Activated CD8-positive, alpha-beta memory T cell treated with anti-CD3 and anti-CD28 coated beads, Interleukin-2, amount 50 U/mL, for 24 hours (primary cell): ENCODE results near the gene SPI1.
"Not testable (repeated sequence)": the region's sequence is repeated elsewhere in the genome, so short reads cannot be mapped to it uniquely, and the experiment has no call there.

ENCODE experiments used
- DNase-seq: peaks from one replicate; pipeline ENCODE4 v3.0.0-alpha.2; 2020; ENCODE audit errors: extremely low read depth

SPI1 gene

GRCh38 chr11:47325271-47326041 lies 52.9 kb downstream of the SPI1 start:
- no peak for DNase-seq

GRCh38 chr11:47324520-47324919 lies 53.8 kb downstream of the SPI1 start:
- DNase-seq, result no peak

GRCh38 chr11:47318166-47318565 lies 60.2 kb downstream of the SPI1 start:
- DNase-seq, result no peak

DNA sequence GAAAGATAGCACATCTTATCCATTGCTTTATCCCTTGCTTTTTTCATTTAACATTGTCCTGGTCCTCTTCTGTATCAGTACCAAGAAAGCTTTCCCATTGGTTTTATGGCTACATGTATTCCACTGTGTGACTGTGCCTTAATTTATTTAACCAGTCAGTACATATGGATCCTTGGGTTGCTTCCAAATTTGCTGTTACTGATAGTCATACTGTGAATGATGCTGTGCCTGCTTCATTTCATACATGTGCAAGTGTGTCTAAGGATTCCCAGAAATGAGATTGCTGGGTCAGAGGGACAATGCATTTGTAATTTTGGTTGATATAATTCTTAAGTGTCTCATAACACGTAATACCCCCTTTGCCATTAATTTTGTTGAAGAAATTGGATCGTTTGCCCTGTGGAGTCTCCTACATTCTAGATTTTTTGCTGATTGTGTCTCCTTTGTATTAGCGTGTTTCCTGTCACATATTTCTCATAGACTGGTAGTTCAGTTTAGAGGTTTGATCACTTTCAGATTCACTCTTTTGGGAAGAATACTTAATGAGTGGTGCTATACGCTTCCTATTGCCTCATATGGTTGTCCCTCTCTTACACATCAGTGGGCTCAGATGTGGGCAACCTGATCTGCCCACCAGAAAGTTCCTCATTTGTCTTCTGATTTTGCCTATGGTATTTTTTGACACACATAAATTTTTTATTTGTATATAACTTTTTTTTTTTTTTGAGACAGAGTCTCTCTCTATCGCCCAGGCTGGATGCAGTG lies 61.1 kb downstream of the SPI1 start:
- no peak for DNase-seq

DNA sequence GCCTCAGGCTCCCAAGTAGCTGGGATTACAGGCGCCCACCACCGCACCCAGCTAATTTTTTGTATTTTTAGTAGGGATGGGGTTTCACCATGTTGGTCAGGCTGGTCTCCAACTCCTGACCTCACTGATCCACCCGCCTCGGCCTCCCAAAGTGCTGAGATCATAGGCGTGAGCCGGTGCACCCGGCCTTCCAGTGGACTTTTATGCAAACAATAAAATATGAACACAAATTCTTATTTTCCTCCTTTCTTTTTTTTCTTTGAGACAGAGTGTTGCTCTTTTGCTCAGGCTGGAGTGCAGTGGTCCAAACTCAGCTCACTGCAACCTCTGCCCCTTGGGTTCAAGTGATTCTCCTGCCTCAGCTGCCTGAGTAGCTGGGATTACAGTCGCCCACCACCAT lies 61.8 kb downstream of the SPI1 start:
- not testable (repeated sequence) for DNase-seq

- DNase-seq, result no peak
These were observed 63.4 kb downstream of the SPI1 start for GRCh38 chr11:47314992-47315391.

- DNase-seq, result no peak
These were observed 70.1 kb downstream of the SPI1 start for GRCh38 chr11:47308050-47308823.

- no peak for DNase-seq
These were observed 71.9 kb downstream of the SPI1 start for GRCh38 chr11:47306484-47306844.

DNA sequence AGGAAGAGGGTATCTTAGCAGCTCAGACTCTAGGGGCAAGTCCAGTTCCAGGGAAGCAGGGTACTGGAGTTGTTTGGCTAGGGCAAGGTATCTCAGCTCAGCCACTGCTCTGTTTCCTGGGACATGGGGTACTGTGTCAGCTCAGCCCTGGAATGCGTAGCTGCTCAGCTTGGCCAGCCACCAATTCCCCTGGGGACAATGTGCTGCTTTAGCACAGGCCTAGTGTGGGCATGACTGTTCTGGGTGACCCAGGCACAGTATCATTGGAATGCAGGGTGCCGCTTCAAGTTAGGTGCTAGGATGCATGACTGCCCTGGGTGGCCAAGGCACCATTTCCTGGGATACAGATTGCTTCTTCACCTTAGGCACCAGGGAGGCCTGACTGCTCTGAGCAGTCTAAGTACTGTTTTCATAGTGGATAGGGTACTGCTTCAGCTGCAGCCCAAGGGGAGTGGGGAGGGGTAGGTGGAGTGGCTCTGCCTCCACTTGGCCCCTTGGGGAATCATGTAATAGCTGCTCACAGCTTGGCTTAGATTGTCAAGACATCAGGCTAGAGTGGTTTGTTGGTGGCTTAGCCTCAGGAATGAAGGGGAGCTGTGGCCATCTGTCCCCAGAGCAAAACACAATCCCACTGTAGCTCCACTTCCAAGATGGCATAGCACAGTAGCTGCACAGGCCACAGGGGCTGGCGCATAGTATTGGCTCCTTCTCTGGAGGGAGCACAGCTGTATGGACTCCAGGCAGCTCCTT lies 72.4 kb downstream of the SPI1 start:
- no peak for DNase-seq
